Prostate gland (tissue), 2 donors: ENCODE results near the gene UNC5A. TPM values are rescaled to one million over a fixed set of nuclear protein-coding genes. Genes with fewer than 3 reads are reported as not detected.

Source experiments
- DNase-seq: peaks from one replicate; pipeline ENCODE4 v3.0.0-alpha.2; 2019; ENCODE audit warnings: low spot score
- H3K27ac ChIP-seq, 2 donors: fragments of 200-600 bp; sonication (generic); 2 replicates each; pipeline ENCODE4 v1.5.1; 2017 to 2019
- H3K27me3 ChIP-seq: fragments of 200-600 bp; sonication (generic); replicated peaks from 2 replicates; pipeline ENCODE4 v1.5.1; 2019; ENCODE audit not compliant: insufficient read depth
- H3K36me3 ChIP-seq, 2 donors: fragments of 200-600 bp; sonication (generic); 1 replicate in 1 of 2; 2 replicates in 1 of 2; pipeline versions ENCODE4 v1.5.1 to v1.8.1; 2017 to 2019
- H3K4me1 ChIP-seq: fragments of 200-600 bp; sonication (generic); replicated peaks from 2 replicates; pipeline ENCODE4 v1.5.1; 2019
- H3K4me3 ChIP-seq, 2 donors: fragments of 200-600 bp; sonication (generic); 2 replicates each; pipeline ENCODE4 v1.5.1; 2017 to 2019
- H3K9me3 ChIP-seq: fragments of 200-600 bp; sonication (generic); 2 replicates; pipeline ENCODE4 v1.5.1; 2017
- POLR2A ChIP-seq: fragments of 450-650 bp; IDR thresholded peaks from one replicate; pipeline ENCODE4 v1.6.1; 2016; ENCODE audit warnings: antibody characterized with exemption, mild to moderate bottlenecking
- POLR2AphosphoS5 ChIP-seq: sonication (generic); formaldehyde crosslinking; IDR thresholded peaks from one replicate; pipeline ENCODE4 v1.6.1; 2017; ENCODE audit warnings: antibody characterized with exemption
- WGBS: methylation state at CpG from one replicate; pipeline ENCODE4 v1.1.5; 2018; 5-methylcytosine and 5-hydroxymethylcytosine counted together
- intact Hi-C: fragments of 100-400 bp; cut with DNase I; formaldehyde crosslinking; loops from one replicate; pipeline ENCODE4 v1.14.2; 2022
- total RNA-seq, 2 donors: library from RNA; depleted of rRNA; stranded (reverse); fragments of >200 nt; gene quantifications; one replicate each; pipeline ENCODE4 v1.1.0, GENCODE V29; 2016
- TF ChIP-seq, protein P1 (sequence below), 4 experiments: fragments of 200-600 bp in 2 of 4; fragments of 450-650 bp in 2 of 4; sonication (generic) in 2 of 4; IDR thresholded peaks; 1 replicate in 3 of 4; 2 replicates in 1 of 4; pipeline ENCODE4 v1.5.1; 2016 to 2019; ENCODE audit warnings: antibody characterized with exemption in 4 of 4, mild to moderate bottlenecking in 2 of 4, moderate library complexity in 2 of 4

Gene UNC5A
- total RNA-seq, 2 donors from 2014 or later = 0.18 to 1.5 TPM

DNA sequence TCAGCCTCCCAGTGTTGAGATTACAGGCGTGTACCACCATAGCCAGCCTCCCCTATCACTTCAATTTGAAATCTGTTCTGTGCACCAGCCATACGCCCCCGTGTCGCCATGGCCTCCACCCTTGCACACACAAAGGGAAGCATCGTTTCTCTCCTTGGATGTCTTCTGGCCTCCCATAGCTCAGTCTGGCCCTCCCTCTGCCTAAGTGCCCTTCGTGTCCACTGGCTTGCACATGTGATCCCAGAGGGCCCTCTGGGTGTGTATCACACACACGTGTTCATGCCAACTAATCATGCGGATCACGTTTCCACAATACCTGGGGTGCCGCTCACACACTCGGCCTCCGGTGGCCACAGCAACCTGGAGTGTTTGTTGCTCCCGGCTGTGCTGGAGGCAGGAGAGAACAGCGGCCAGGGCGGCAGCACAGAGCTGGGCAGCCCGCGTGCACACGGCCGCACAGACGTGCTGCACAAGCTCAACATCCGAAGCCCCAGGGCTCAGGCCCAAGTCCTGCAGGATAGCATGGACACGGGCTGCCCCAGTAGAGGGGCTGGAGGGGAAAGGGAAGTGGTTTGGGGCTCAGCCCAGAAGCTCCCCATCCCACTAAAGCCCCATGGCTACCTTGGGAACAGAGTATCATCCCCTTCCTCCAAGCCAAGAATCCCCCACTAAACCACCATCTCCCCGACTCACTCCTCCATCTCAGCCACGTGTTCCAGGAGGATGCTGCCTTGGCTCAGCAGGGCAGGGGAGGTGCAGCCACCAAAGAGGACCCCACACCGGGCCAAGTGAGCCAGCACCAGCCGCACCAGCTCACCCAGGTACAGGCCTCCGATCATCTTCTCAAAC is 77.9 kb downstream of the UNC5A start:
- Histone ChIP-seq H3K27me3 (no peaks in the 10 kb centered on the region), H3K4me3 (no peak overlapping the region), H3K36me3 (no peaks in the 10 kb centered on the region), H3K9me3 (no peaks in the 10 kb centered on the region), H3K27ac (no peak overlapping the region), H3K4me1 (no peaks in the 10 kb centered on the region)
- intact Hi-C loops = no loop called here
- DNase-seq = no peak
- TF ChIP-seq, protein P1, sequence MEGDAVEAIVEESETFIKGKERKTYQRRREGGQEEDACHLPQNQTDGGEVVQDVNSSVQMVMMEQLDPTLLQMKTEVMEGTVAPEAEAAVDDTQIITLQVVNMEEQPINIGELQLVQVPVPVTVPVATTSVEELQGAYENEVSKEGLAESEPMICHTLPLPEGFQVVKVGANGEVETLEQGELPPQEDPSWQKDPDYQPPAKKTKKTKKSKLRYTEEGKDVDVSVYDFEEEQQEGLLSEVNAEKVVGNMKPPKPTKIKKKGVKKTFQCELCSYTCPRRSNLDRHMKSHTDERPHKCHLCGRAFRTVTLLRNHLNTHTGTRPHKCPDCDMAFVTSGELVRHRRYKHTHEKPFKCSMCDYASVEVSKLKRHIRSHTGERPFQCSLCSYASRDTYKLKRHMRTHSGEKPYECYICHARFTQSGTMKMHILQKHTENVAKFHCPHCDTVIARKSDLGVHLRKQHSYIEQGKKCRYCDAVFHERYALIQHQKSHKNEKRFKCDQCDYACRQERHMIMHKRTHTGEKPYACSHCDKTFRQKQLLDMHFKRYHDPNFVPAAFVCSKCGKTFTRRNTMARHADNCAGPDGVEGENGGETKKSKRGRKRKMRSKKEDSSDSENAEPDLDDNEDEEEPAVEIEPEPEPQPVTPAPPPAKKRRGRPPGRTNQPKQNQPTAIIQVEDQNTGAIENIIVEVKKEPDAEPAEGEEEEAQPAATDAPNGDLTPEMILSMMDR (IDR thresholded peaks at IDR 0.05) = no peak
- no peak for TF ChIP-seq POLR2AphosphoS5
- no peak for TF ChIP-seq POLR2A
- WGBS = 92% methylated on average over 26 of the region's 27 CpGs

DNA sequence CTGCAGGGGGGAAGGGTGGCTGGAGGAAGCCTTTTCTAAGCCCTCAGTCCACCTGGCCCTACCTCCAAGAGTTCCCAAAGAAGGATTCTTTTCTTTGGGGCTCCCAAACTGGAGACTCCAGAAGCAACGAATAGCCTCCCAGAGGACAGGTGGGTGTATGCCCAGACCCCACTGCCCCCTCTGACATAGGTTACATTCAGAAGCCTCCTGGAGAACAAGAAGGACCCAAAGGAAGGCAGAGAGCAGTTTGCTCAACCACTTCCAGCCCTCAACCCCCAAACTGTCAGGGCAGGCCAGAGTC is 78.5 kb downstream of the UNC5A start:
- Histone ChIP-seq H3K4me3 (no peak overlapping the region), H3K4me1 (no peaks in the 10 kb centered on the region), H3K9me3 (no peaks in the 10 kb centered on the region), H3K27ac (no peak overlapping the region), H3K36me3 (no peaks in the 10 kb centered on the region), H3K27me3 (no peaks in the 10 kb centered on the region)
- intact Hi-C loops = no loop called here
- TF ChIP-seq, protein P1 (IDR thresholded peaks at IDR 0.05) = no peak
- TF ChIP-seq POLR2A (no peak), POLR2AphosphoS5 (no peak)
- DNase-seq = no peak
- WGBS = 93% methylated on average over 1 of the region's 1 CpG

GRCh38 chr5:176889321-176890280 is 79.2 kb downstream of the UNC5A start:
- intact Hi-C loops = no loop called here
- H3K9me3 ChIP-seq = no peaks in the 10 kb centered on the region
- DNase-seq = no peak
- TF ChIP-seq, protein P1 (IDR thresholded peaks at IDR 0.05) = no peak
- TF ChIP-seq POLR2AphosphoS5 = no peak
- TF ChIP-seq POLR2A = no peak
- H3K27me3 ChIP-seq = no peaks in the 10 kb centered on the region
- no peak overlapping the region for H3K27ac ChIP-seq
- 84% methylated on average over 10 of the region's 24 CpGs for WGBS
- no peaks in the 10 kb centered on the region for H3K36me3 ChIP-seq
- no peaks in the 10 kb centered on the region for H3K4me1 ChIP-seq
- no peak overlapping the region for H3K4me3 ChIP-seq

DNA sequence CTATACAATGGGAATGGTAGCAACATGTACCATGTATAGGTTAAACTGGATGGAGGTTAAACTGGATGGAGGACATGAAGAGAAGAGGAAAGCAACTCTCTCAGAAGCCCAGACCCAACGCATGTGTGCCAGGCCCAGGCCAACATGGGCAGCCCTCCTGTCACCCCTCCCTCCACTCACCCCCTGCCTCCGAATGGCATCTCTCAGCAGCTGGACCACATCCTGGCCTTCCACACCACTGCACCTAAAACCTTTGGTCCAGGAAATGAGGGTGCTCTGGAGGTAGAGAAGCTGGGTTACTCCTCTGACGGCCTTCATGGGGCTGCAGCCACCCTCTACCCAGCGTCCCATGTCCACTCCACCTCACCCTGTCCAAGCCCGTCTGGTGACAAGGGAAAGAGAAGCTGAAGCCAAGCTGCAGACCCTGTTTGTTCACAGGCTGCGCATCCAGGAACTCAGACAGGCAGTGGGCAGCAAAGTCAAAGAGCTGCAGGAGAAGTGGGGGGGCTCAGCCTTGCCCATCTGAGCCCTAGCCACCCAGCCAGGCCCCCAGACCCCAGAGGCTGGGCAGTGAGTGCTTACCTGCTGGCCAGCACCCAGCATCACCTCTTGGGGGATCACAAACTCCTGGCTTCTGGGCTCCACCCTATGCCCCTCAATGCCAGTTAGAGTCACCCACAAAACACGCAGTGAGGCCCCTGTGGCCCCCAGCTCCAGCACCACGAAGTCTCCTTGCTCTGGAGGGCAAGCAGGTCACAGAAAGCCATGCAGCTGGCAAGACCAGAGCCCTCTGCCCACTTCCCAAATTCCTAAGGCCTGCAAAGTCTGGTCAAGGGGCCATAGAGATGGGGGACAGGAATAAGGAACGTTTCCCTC is 80.3 kb downstream of the UNC5A start:
- Histone ChIP-seq H3K36me3 (no peaks in the 10 kb centered on the region), H3K4me1 (no peaks in the 10 kb centered on the region), H3K27me3 (no peaks in the 10 kb centered on the region), H3K4me3 (no peak overlapping the region), H3K27ac (no peak overlapping the region), H3K9me3 (no peaks in the 10 kb centered on the region)
- WGBS = 90% methylated on average over 8 of the region's 9 CpGs
- no peak for DNase-seq
- TF ChIP-seq POLR2AphosphoS5 = no peak
- no peak for TF ChIP-seq POLR2A
- TF ChIP-seq, protein P1 (IDR thresholded peaks at IDR 0.05) = no peak
- intact Hi-C loops = no loop called here
